ENCODE measurements around the gene FOXP1. TPM values are rescaled to one million over a fixed set of nuclear protein-coding genes. Genes with fewer than 3 reads are reported as not detected.

FOXP1 gene
- total and polyA plus RNA-seq, 2 of the 13 experiments (the other 11 are each of a cell fraction or from before 2014, with no cell fraction given), result 40.4 to 59.0 TPM

GRCh38 chr3:71189480-71189879, 394.0 kb downstream of the FOXP1 start:
- H4K20me1 ChIP-seq (ENCODE audit: insufficient read depth, low read length), result no peaks in the 10 kb centered on the region
- no TSS peak for BruUV-seq (replicated peaks)
- no peaks in the 10 kb centered on the region for H3K27me3 ChIP-seq (ENCODE audit: control insufficient read depth in 1 of 2, insufficient read depth in 2 of 2, low read length in 2 of 2)
- FAIRE-seq (no peak), DNase-seq (ENCODE audit: low spot score) (no peak), ATAC-seq (no peak)
- H2AFZ ChIP-seq (ENCODE audit: low read length), result no peak overlapping the region
- H3K4me1 ChIP-seq (ENCODE audit: insufficient read depth, low read length), result peaks cover 19% of the 10 kb centered on the region
- no peak overlapping the region for H3K4me3 ChIP-seq (replicated peaks in 1 of 3; ENCODE audit: insufficient read depth in 1 of 3, low read depth in 2 of 3, low read length in 3 of 3)
- H3K36me3 ChIP-seq (replicated peaks in 1 of 2; ENCODE audit: control insufficient read depth in 1 of 2, insufficient read depth in 2 of 2, low read length in 2 of 2), result peaks cover 2 to 5% of the 10 kb centered on the region in 2 experiments; a peak in 3 of 5 replicates
- ChIA-PET POLR2A (no interaction called here), CTCF (ENCODE audit: low intra/inter-chr PET ratio, low total read pairs) (no interaction called here)
- intact Hi-C loops (cut with micrococcal nuclease; ENCODE audit: unreplicated experiment) (no loop called here), in situ Hi-C loops (cut with HindIII; ENCODE audit: extremely low pct_ligation_motif_present, low pct_unique_long_range_greater_than_20kb) (no loop called here)
- no peaks in the 10 kb centered on the region for H3K9me3 ChIP-seq (ENCODE audit: low read length)
- 100% methylated on average over 1 of the region's 1 CpG for WGBS (ENCODE audit: low lambda C conversion rate)
- no peak overlapping the region for H3K9ac ChIP-seq (ENCODE audit: insufficient read depth, low read depth, low read length)
- H3K79me2 ChIP-seq (ENCODE audit: insufficient read depth, low read length), result no peaks in the 10 kb centered on the region
- no peak overlapping the region for H3K27ac ChIP-seq (ENCODE audit: extremely low read length, insufficient read depth, low read length)
- TF ChIP-seq IRF9 (CRISPR knock-in tag; IDR thresholded peaks at IDR 0.05; ENCODE audit: borderline replicate concordance) (no peak), ZBED4 (CRISPR knock-in tag; IDR thresholded peaks at IDR 0.05; ENCODE audit: borderline replicate concordance) (no peak), ZBTB26 (CRISPR knock-in tag; IDR thresholded peaks at IDR 0.05; ENCODE audit: borderline replicate concordance) (no peak), RFXANK (CRISPR knock-in tag; IDR thresholded peaks at IDR 0.05) (no peak)
- no peak overlapping the region for H3K4me2 ChIP-seq (ENCODE audit: low read depth, low read length)
